Right kidney (tissue), 1 donor: ENCODE measurements around the gene PEX26.
"Not testable (repeated sequence)": the region's sequence is repeated elsewhere in the genome, so short reads cannot be mapped to it uniquely, and the experiment has no call there.

Source experiments
- DNase-seq: peaks from one replicate; pipeline ENCODE4 v3.0.0-alpha.2; 2016

Gene PEX26

GRCh38 chr22:18096823-18097222 is 19.0 kb downstream of the PEX26 start:
- DNase-seq: no peak

- no peak for DNase-seq
Observed at GRCh38 chr22:18100781-18101180, 23.0 kb downstream of the PEX26 start.

DNA sequence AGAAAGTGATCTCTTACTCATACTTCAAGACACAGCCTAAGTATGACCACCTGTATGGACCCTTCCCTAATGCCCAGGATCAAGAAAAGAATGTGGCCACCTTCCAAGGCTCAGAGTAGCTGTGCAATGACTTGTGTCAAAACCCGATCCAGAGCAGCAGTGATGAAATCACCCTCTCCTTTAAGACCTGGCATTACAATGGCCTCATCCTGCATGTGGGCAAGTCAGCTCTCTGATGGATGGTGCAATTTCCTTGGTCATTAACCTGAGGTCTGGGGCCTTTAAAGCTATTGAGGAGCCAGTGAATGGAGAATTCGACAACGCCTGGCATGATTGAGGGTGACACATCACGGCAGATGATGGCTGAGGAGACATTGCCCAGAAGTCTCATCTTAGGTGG is 23.7 kb downstream of the PEX26 start:
- no peak for DNase-seq

GRCh38 chr22:18103527-18104269 is 25.9 kb downstream of the PEX26 start:
- DNase-seq: no peak

GRCh38 chr22:18104566-18104965 is 26.8 kb downstream of the PEX26 start:
- DNase-seq: no peak

DNA sequence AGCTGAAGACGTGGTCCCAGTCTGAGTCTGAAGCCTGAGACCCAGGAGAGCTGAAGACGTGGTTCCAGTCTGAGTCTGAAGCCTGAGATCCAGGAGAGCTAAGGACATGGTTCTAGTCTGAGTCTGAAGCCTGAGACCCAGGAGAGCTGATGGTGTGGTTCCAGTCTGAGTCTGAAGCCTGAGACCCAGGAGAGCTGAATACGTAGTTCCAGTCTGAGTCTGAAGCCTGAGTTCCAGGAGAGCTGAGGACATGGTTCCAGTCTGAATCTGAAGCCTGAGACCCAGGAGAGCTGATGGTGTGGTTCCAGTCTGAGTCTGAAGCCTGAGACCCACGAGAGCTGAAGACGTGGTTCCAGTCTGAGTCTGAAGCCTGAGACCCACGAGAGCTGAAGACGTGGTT is 28.2 kb downstream of the PEX26 start:
- DNase-seq: not testable (repeated sequence)

- not testable (repeated sequence) for DNase-seq
Observed at GRCh38 chr22:18106550-18107341, 29.0 kb downstream of the PEX26 start.

DNA sequence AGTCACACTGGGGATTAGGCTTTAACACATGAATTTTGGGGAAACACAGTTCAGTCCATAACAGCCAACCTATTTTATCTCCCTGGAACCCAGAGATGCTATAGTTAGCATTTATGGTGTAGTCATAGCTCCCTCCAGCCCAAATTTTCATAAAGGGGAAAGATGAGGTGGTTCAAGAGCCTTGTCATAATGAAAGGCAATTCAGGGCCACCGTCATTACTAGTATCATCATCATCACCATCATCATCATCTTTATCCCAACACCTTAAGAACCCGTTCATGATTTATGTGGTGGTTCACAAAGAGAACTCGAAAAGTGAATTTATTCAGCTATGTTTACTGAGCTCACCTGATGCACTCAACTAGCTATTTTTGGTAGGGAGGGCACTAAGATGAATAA is 30.4 kb downstream of the PEX26 start:
- DNase-seq: no peak

GRCh38 chr22:18109410-18110193 is 31.8 kb downstream of the PEX26 start:
- DNase-seq: no peak

GRCh38 chr22:18110194-18110953 is 32.6 kb downstream of the PEX26 start, which contains the start of gene TUBA8:
Gene TUBA8 (plus strand): TSS chr22:18110809. CDS start chr22:18110866, 57 bp downstream.
- DNase-seq: peak; percentile 75

GRCh38 chr22:18110954-18111758 is 33.4 kb downstream of the PEX26 start:
- no peak for DNase-seq

- DNase-seq: no peak
Observed at GRCh38 chr22:18111759-18112330, 34.1 kb downstream of the PEX26 start.

- DNase-seq: no peak
Observed at GRCh38 chr22:18112440-18112839, 34.6 kb downstream of the PEX26 start.

DNA sequence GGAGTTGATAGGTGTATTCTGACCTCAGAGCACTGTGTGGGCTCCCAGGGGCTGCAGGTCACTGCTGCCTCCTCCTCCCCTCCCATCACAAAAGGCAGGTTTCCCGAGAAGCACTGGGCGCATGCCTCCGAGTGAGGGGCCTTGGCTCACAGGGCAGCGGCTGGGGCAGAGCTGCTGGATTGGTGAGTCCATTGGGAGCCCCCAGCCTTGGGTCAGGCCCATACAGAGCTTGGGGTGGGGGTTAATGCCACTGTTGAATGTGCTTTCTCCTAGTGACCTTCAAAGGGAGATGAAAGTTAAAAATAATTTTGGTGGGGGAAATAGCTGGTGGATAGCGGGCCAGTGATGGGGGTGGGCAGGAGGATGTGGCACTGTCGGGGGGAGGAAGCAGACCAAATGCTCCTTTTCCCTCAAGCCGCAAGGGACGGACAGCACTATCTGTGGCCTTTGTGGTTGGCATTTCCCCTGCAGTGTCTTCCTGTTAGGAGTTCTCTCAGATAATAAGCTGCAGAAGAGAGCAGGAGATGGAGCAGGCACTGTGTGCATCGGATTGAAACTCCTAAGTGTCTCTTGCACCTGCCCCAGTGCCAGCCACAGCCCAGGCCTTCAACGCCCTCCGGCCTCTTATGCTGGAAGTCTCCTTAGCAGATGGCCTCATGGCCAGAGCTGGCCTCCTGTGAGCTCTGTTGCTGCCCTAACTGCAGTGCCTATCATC is 36.0 kb downstream of the PEX26 start:
- no peak for DNase-seq

- DNase-seq: no peak
Observed at GRCh38 chr22:18114495-18114894, 36.7 kb downstream of the PEX26 start.

DNA sequence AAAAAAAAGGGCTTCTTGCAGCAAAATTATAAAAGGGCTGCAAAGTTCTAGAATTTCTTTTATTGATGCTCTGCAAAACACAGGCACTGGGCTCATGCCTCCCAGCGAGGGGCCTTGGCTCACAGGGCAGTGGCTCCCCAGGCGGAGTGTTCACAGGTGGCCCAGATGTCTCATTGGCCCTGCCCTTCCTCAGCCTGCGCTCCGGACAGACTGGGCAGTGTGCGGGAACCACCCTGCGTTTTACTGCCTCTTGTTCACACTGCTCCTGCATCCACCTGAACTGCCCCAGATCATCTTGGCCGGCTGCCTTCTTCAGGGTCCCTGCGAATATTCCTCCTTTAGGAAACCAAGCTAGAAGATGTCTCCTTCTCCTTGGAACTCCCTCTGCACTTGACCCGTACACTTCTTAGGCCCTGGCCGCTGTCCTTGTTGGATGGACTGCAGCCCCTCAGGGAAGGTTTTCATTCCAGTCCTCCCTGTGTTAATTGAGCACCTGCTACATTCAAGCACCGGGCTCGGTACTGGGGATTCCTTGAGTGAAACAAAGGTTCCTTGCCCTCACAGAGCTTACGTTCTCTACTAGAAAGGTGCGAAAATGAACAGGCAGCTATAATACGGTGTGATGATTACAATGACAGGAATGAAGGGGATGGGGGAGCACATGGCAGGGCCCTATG is 37.3 kb downstream of the PEX26 start:
- DNase-seq: no peak

- DNase-seq: no peak
Observed at GRCh38 chr22:18115906-18116371, 38.1 kb downstream of the PEX26 start.

- no peak for DNase-seq
Observed at GRCh38 chr22:18116634-18117033, 38.8 kb downstream of the PEX26 start.

GRCh38 chr22:18118345-18118915 is 40.6 kb downstream of the PEX26 start:
- DNase-seq: no peak
